Peyer's patch (tissue), 4 donors: ENCODE data around the gene LINC00237. TPM values are rescaled to one million over a fixed set of nuclear protein-coding genes. Genes with fewer than 3 reads are reported as not detected.
A peak's percentile ranks its signal among the peaks of the same experiment; 100 is the strongest.

ENCODE experiments used
- DNase-seq, 3 donors: peaks; one replicate each; pipeline ENCODE4 v3.0.0-alpha.2; 2017 to 2019
- H3K27ac ChIP-seq, 4 donors: fragments of 200-600 bp; sonication (generic); one replicate each; pipeline ENCODE4 v1.5.1; 2016 to 2019
- H3K27me3 ChIP-seq, 2 donors: fragments of 200-600 bp; sonication (generic); one replicate each; pipeline ENCODE4 v1.5.1; 2019
- H3K36me3 ChIP-seq, 3 donors: fragments of 200-600 bp; sonication (generic); one replicate each; pipeline ENCODE4 v1.5.1; 2016 to 2019
- H3K4me1 ChIP-seq, 4 donors: fragments of 200-600 bp; sonication (generic); one replicate each; pipeline ENCODE4 v1.5.1; 2016 to 2019
- H3K4me3 ChIP-seq, 4 donors: fragments of 200-600 bp; sonication (generic); 1 replicate in 3 of 4; 2 replicates in 1 of 4; pipeline ENCODE4 v1.5.1; 2016 to 2019; ENCODE audit warnings: mild to moderate bottlenecking in 1 of 4
- H3K9me3 ChIP-seq, 4 donors: fragments of 200-600 bp; sonication (generic); one replicate each; pipeline ENCODE4 v1.5.1; 2016 to 2019; ENCODE audit warnings: mild to moderate bottlenecking in 1 of 4
- CTCF ChIP-seq, 6 experiments: fragments of 450-650 bp in 4 of 6; fragments of 200-600 bp in 2 of 6; sonication (generic) in 1 of 6; IDR thresholded peaks; one replicate each; pipeline ENCODE4 v1.5.1; 2017 to 2019; ENCODE audit warnings: antibody characterized with exemption in 6 of 6, mild to moderate bottlenecking in 3 of 6, moderate library complexity in 1 of 6
- POLR2A ChIP-seq, 2 donors: fragments of 450-650 bp; IDR thresholded peaks; one replicate each; pipeline ENCODE4 v1.5.1; 2017; ENCODE audit warnings: antibody characterized with exemption in 2 of 2, mild to moderate bottlenecking in 2 of 2, moderate library complexity in 2 of 2
- small RNA-seq, 2 donors: library from RNA; depleted of rRNA; stranded (forward); fragments of <200 nt; gene quantifications; one replicate each; pipeline ENCODE3, GENCODE V24; 2016
- total RNA-seq, 4 donors: library from RNA; depleted of rRNA; stranded (reverse); fragments of >200 nt; gene quantifications; one replicate each; pipeline ENCODE4 v1.1.0, GENCODE V29; 2016

The LINC00237 gene
- total RNA-seq, 4 donors from 2014 or later = not detected

- Histone ChIP-seq H3K4me1 (no peaks in the 10 kb centered on the region), H3K9me3 (no peaks in the 10 kb centered on the region), H3K27me3 (no peaks in the 10 kb centered on the region), H3K36me3 (no peaks in the 10 kb centered on the region), H3K4me3 (no peak overlapping the region), H3K27ac (no peak overlapping the region)
- peak in 5 of 6 experiments; percentile 18 to 58 (median 45) for TF ChIP-seq CTCF (IDR thresholded peaks at IDR 0.05)
- TF ChIP-seq POLR2A (IDR thresholded peaks at IDR 0.05) = no peak
- DNase-seq = peak; percentile 23 to 62 (median 57)
Measured at GRCh38 chr20:21048841-21049273, 57.3 kb downstream of the LINC00237 start.

GRCh38 chr20:21047981-21048380, 58.2 kb downstream of the LINC00237 start:
- H3K9me3 ChIP-seq = no peaks in the 10 kb centered on the region
- H3K27ac ChIP-seq = no peak overlapping the region
- no peak overlapping the region for H3K4me3 ChIP-seq
- TF ChIP-seq CTCF (IDR thresholded peaks at IDR 0.05) (no peak), POLR2A (IDR thresholded peaks at IDR 0.05) (no peak)
- no peaks in the 10 kb centered on the region for H3K4me1 ChIP-seq
- no peaks in the 10 kb centered on the region for H3K36me3 ChIP-seq
- no peaks in the 10 kb centered on the region for H3K27me3 ChIP-seq
- DNase-seq = no peak

GRCh38 chr20:21046413-21047070, 59.6 kb downstream of the LINC00237 start:
- no peaks in the 10 kb centered on the region for H3K27me3 ChIP-seq
- no peak overlapping the region for H3K4me3 ChIP-seq
- H3K4me1 ChIP-seq = no peaks in the 10 kb centered on the region
- H3K36me3 ChIP-seq = no peaks in the 10 kb centered on the region
- DNase-seq = no peak
- TF ChIP-seq CTCF (IDR thresholded peaks at IDR 0.05) (no peak), POLR2A (IDR thresholded peaks at IDR 0.05) (no peak)
- no peaks in the 10 kb centered on the region for H3K9me3 ChIP-seq
- peak overlapping the region in 1 of 4 donors; percentile 60 for H3K27ac ChIP-seq

Small RNAs within 50 kb of the gene (small RNA-seq; reads per million reads assigned to genes)
- gene RNA5SP477 = 0 reads per million in 2 donors

Other genes with a start within 250 kb of the LINC00237 start
- 10 to 100 TPM; 31.3 to 79.4 (median 50.8) TPM for gene KIZ, start 19.7 kb upstream of the LINC00237 start, total RNA-seq
- 10 to 100 TPM; 27.3 to 71.0 (median 29.9) TPM for gene XRN2, start 197.0 kb upstream of the LINC00237 start, total RNA-seq